Endothelial cell of umbilical vein (primary cell): ENCODE measurements around the gene DLX3. TPM values are rescaled to one million over a fixed set of nuclear protein-coding genes. Genes with fewer than 3 reads are reported as not detected.

Experiments
- BruUV-seq: library from RNA; stranded (reverse); fragments of 400-500 nt; replicated peaks from 2 replicates; lab custom pipeline; 2021; lab: Mats Ljungman, UMichigan
- CTCF ChIA-PET: fragments of 300-600, 350-600 bp; sonication (Branson Sonifier 250); formaldehyde crosslinking; loops from one replicate; lab custom pipeline; 2021; ENCODE audit warnings: antibody characterized with exemption, inconsistent platforms; lab: Charles Lee
- POLR2A ChIA-PET: fragments of 300-600, 350-600 bp; sonication (Branson Sonifier 250); formaldehyde crosslinking; loops from one replicate; lab custom pipeline; 2021; ENCODE audit warnings: antibody characterized with exemption, inconsistent platforms; lab: Charles Lee
- DNase-seq: peaks from one replicate; pipeline ENCODE4 v3.0.0-alpha.2; 2011; ENCODE audit warnings: low read depth, low spot score
- FAIRE-seq: peaks from 2 replicates; lab custom pipeline; 2011; peaks lifted over from hg19 to GRCh38; lab: Jason Lieb, UNC
- H2AFZ ChIP-seq: 2 replicates; pipeline ENCODE4 v1.6.0; 2012; ENCODE audit warnings: low read depth, low read length, control low read depth, inconsistent platforms
- H3K27ac ChIP-seq: 2 replicates; pipeline ENCODE4 v1.5.1; 2011; ENCODE audit warnings: low read depth, mild to moderate bottlenecking, control low read depth, low read length, moderate library complexity; ENCODE audit not compliant: insufficient read depth
- H3K27me3 ChIP-seq, 2 experiments: 2 replicates each; pipeline versions ENCODE4 v1.6.0 to v1.6.1; 2011; ENCODE audit warnings: low read length in 2 of 2, mixed read lengths in 1 of 2; ENCODE audit not compliant: control insufficient read depth in 2 of 2, insufficient read depth in 2 of 2
- H3K36me3 ChIP-seq, 2 experiments: 2 replicates in 1 of 2; 3 replicates in 1 of 2; pipeline ENCODE4 v1.5.1; 2011; ENCODE audit warnings: low read length in 2 of 2, mild to moderate bottlenecking in 1 of 2, moderate library complexity in 1 of 2; ENCODE audit not compliant: control insufficient read depth in 2 of 2, insufficient read depth in 2 of 2; ENCODE audit errors: extremely low read depth in 1 of 2
- H3K4me1 ChIP-seq: 3 replicates; pipeline ENCODE4 v1.5.1; 2011; ENCODE audit warnings: mild to moderate bottlenecking, low read length; ENCODE audit not compliant: control insufficient read depth, insufficient read depth; ENCODE audit errors: extremely low read depth
- H3K4me2 ChIP-seq: 2 replicates; pipeline ENCODE4 v1.6.1; 2011; ENCODE audit warnings: low read length, control low read depth, mixed read lengths; ENCODE audit not compliant: insufficient read depth
- H3K4me3 ChIP-seq, 3 experiments: fragments of 200-600 bp in 1 of 3; sonication (generic), shearing (Covaris generic) in 1 of 3; replicated peaks in 1 of 3; 2 replicates each; pipeline ENCODE4 v1.5.1; 2011 to 2016; ENCODE audit warnings: control low read depth in 3 of 3, low read length in 3 of 3, mild to moderate bottlenecking in 2 of 3, inconsistent platforms in 1 of 3, low read depth in 1 of 3, moderate library complexity in 1 of 3; ENCODE audit not compliant: insufficient read depth in 1 of 3
- H3K79me2 ChIP-seq: 2 replicates; pipeline ENCODE4 v1.6.0; 2012; ENCODE audit warnings: low read length, inconsistent platforms; ENCODE audit not compliant: control insufficient read depth, insufficient read depth
- H3K9ac ChIP-seq: replicated peaks from 2 replicates; pipeline ENCODE3; 2011; ENCODE audit warnings: low read length, control low read depth; ENCODE audit not compliant: insufficient read depth; ENCODE audit errors: extremely low read depth
- H3K9me1 ChIP-seq: replicated peaks from 3 replicates; pipeline ENCODE4 v1.6.0; 2011; ENCODE audit warnings: mild to moderate bottlenecking, low read length; ENCODE audit not compliant: control insufficient read depth, insufficient read depth; ENCODE audit errors: extremely low read depth
- H3K9me3 ChIP-seq: replicated peaks from 2 replicates; pipeline ENCODE4 v1.5.1; 2012; ENCODE audit warnings: low read length, inconsistent platforms; ENCODE audit not compliant: control insufficient read depth, insufficient read depth
- H4K20me1 ChIP-seq: replicated peaks from 2 replicates; pipeline ENCODE3; 2011; ENCODE audit warnings: mild to moderate bottlenecking, low read length; ENCODE audit not compliant: control insufficient read depth, insufficient read depth; ENCODE audit errors: extremely low read depth
- CTCF ChIP-seq, 2 donors: IDR thresholded peaks; 1 replicate in 1 of 2; 2 replicates in 1 of 2; pipeline ENCODE4 v1.5.1; 2011; ENCODE audit warnings: low read length in 2 of 2, mild to moderate bottlenecking in 2 of 2, moderate library complexity in 2 of 2, control low read depth in 1 of 2, inconsistent platforms in 1 of 2, low read depth in 1 of 2; ENCODE audit not compliant: insufficient read depth in 1 of 2; ENCODE audit errors: extremely low read depth in 1 of 2
- EZH2 ChIP-seq: IDR thresholded peaks from 2 replicates; pipeline ENCODE4 v1.6.1; 2012; ENCODE audit warnings: borderline replicate concordance, low read depth, mild to moderate bottlenecking, moderate library complexity, low read length, inconsistent platforms; ENCODE audit not compliant: severe bottlenecking
- FOS ChIP-seq: IDR thresholded peaks from 2 replicates; pipeline ENCODE4 v1.6.1; 2011; ENCODE audit warnings: mild to moderate bottlenecking, low read length, moderate library complexity, borderline replicate concordance; ENCODE audit not compliant: insufficient read depth
- GATA2 ChIP-seq: IDR thresholded peaks from 2 replicates; pipeline ENCODE4 v1.7.0; 2011; ENCODE audit warnings: low read depth, mild to moderate bottlenecking, moderate library complexity, mixed read lengths, low read length; ENCODE audit not compliant: insufficient read length, insufficient read depth
- JUN ChIP-seq: IDR thresholded peaks from 2 replicates; pipeline ENCODE4 v1.6.1; 2011; ENCODE audit warnings: borderline replicate concordance, low read depth; ENCODE audit not compliant: insufficient read length, insufficient read depth
- MYC ChIP-seq: IDR thresholded peaks from one replicate; pipeline ENCODE4 v1.6.1; 2011; ENCODE audit warnings: mild to moderate bottlenecking, low read depth, low read length
- POLR2A ChIP-seq: IDR thresholded peaks from 2 replicates; pipeline ENCODE4 v1.6.1; 2012; ENCODE audit warnings: low read depth, mild to moderate bottlenecking, control low read depth, low read length
- POLR2AphosphoS5 ChIP-seq: IDR thresholded peaks from 2 replicates; pipeline ENCODE4 v1.6.1; 2012; ENCODE audit warnings: low read depth, mild to moderate bottlenecking, control low read depth, low read length, moderate library complexity; ENCODE audit not compliant: insufficient read depth
- dilution Hi-C: fragments of 300-500 bp; cut with MboI; formaldehyde crosslinking; loops from one replicate; pipeline ENCODE4 v1.15.0; 2019; ENCODE audit warnings: low sequenced_read_pairs; ENCODE audit not compliant: extremely low pct_ligation_motif_present
- intact Hi-C: fragments of 100-400 bp; cut with micrococcal nuclease; formaldehyde crosslinking; loops from one replicate; pipeline ENCODE4 v1.10.0; 2022
- polyA plus RNA-seq, 4 experiments: library from polyadenylated mRNA; depleted of rRNA in 3 of 4; stranded (reverse) in 3 of 4; unstranded in 1 of 4; fragments of >200 nt; gene quantifications; 2 replicates each; pipeline versions ENCODE4 v1.2.1 to v1.2.3, GENCODE V29; 2011 to 2012; ENCODE audit warnings: missing spikeins in 1 of 4
- total RNA-seq: library from RNA; stranded (reverse); gene quantifications from 2 replicates; pipeline ENCODE4 v1.2.3, GENCODE V29; 2021
- TF ChIP-seq, protein P1 (sequence below): IDR thresholded peaks from 2 replicates; pipeline ENCODE4 v1.6.1; 2011; ENCODE audit not compliant: insufficient read depth, insufficient read length

The DLX3 gene
- total and polyA plus RNA-seq, 2 donors (not counting 3 experiments of a cell fraction or from before 2014, with no cell fraction given), result not detected

DNA sequence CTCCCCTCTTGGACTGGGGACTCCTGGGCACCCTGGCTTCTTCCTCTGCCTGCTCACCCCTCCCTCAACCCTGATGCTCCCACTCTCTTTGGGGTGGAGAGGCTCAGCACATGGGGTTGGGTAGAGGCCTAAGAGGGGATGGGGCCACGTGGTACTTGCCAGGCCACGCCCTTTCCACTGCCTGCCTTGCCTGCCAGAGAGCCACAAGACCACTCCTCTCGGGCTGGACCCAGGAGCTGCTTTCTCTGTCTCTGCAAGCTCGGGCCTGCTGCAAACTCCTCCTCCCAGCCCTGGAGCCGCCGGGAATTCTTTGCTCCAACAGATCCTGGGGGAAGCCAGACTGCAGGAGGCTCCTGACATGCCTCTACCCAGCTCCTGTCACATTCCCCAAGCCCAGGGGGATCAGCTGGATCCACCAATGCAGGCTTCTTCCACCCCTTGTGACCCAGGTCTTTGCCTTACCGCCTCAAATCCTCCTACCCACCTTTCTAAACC, 14.3 kb downstream of the DLX3 start:
- peaks cover 24 to 44% of the 10 kb centered on the region in 2 experiments for H3K27me3 ChIP-seq
- no peaks in the 10 kb centered on the region for H3K36me3 ChIP-seq
- H3K9ac ChIP-seq, result no peak overlapping the region
- TF ChIP-seq JUN (no peak), MYC (no peak), CTCF (IDR thresholded peaks at IDR 0.05; ENCODE audit: extremely low read depth in 1 of 2, insufficient read depth in 1 of 2, low read depth in 1 of 2, low read length in 2 of 2) (no peak), FOS (no peak), GATA2 (no peak), POLR2AphosphoS5 (no peak), POLR2A (no peak), EZH2 (no peak)
- TF ChIP-seq, protein P1, sequence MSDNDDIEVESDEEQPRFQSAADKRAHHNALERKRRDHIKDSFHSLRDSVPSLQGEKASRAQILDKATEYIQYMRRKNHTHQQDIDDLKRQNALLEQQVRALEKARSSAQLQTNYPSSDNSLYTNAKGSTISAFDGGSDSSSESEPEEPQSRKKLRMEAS, result no peak
- no peak overlapping the region for H3K27ac ChIP-seq
- ChIA-PET POLR2A (no interaction called here), CTCF (interaction anchor here (0.9 kb wide), 1 partner anchor 14 kb away, joined by 3 read pairs; the partner anchor contains the start of gene DLX3)
- H3K4me2 ChIP-seq, result no peak overlapping the region
- dilution Hi-C loops (no loop called here), intact Hi-C loops (no loop called here)
- H3K9me3 ChIP-seq, result no peaks in the 10 kb centered on the region
- DNase-seq, result no peak
- no peaks in the 10 kb centered on the region for H3K79me2 ChIP-seq
- no peak overlapping the region for H2AFZ ChIP-seq
- H3K4me3 ChIP-seq, result no peak overlapping the region
- H3K9me1 ChIP-seq, result no peaks in the 10 kb centered on the region
- no TSS peak for BruUV-seq
- H3K4me1 ChIP-seq, result no peaks in the 10 kb centered on the region
- no peak for FAIRE-seq
- H4K20me1 ChIP-seq, result no peaks in the 10 kb centered on the region
